Fibroblast of mammary gland (primary cell): ENCODE results near the gene KLHDC4.
"Not testable (repeated sequence)": the region's sequence is repeated elsewhere in the genome, so short reads cannot be mapped to it uniquely, and the experiment has no call there.

ENCODE experiments used
- DNase-seq: peaks from one replicate; pipeline ENCODE4 v3.0.0-alpha.2; 2010; ENCODE audit warnings: low read depth
- H3K4me3 ChIP-seq: 2 replicates; pipeline ENCODE4 v1.5.1; 2011; ENCODE audit warnings: low read depth, mild to moderate bottlenecking, low read length, moderate library complexity; ENCODE audit not compliant: control insufficient read depth
- TF ChIP-seq, protein P1 (sequence below): conservative IDR thresholded peaks from 2 replicates; pipeline ENCODE4 v1.5.1; 2011; ENCODE audit warnings: low read depth, low read length, inconsistent platforms; ENCODE audit not compliant: control insufficient read depth, insufficient read depth

The KLHDC4 gene

DNA sequence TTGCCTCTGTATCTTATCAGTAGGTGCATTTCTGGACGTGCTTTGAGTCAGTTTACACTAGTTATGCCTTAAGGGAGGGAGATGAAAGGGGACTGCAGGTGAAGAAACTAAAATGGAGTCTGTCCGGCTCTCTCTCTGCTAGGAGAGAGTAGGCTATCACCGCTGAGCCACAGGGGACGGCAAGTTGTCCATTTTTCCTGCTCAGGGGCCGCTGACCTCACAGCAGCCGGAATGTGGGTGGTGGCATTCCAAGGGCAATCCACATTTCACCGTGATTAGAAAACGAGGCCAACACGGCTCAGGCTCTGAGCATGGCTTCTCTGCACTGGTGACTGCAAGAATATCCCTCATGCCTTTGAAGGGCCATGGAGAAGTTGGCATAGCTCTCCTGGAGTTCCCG is 19.0 kb upstream of the KLHDC4 start:
- no peak overlapping the region for H3K4me3 ChIP-seq
- DNase-seq, result no peak
- TF ChIP-seq, protein P1, sequence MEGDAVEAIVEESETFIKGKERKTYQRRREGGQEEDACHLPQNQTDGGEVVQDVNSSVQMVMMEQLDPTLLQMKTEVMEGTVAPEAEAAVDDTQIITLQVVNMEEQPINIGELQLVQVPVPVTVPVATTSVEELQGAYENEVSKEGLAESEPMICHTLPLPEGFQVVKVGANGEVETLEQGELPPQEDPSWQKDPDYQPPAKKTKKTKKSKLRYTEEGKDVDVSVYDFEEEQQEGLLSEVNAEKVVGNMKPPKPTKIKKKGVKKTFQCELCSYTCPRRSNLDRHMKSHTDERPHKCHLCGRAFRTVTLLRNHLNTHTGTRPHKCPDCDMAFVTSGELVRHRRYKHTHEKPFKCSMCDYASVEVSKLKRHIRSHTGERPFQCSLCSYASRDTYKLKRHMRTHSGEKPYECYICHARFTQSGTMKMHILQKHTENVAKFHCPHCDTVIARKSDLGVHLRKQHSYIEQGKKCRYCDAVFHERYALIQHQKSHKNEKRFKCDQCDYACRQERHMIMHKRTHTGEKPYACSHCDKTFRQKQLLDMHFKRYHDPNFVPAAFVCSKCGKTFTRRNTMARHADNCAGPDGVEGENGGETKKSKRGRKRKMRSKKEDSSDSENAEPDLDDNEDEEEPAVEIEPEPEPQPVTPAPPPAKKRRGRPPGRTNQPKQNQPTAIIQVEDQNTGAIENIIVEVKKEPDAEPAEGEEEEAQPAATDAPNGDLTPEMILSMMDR, result no peak

DNA sequence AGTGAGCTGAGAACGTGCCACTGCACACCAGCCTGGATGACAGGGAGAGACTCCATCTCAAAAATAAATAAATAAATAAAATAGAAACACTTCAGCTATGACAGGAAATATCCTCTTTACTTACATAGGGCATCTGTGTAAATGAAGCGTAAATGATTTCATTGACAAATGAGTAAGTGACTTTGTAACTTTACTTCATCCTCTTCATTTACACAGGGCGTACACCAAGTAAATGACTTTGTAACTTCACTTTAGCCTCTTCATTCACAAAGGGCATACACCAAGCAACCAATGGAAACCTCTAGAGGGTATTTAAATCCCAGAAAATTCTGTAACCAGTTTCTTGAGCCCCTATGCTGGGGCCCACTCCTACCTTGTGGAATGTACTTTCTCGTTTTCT is 16.2 kb upstream of the KLHDC4 start:
- DNase-seq, result no peak
- no peak overlapping the region for H3K4me3 ChIP-seq

DNA sequence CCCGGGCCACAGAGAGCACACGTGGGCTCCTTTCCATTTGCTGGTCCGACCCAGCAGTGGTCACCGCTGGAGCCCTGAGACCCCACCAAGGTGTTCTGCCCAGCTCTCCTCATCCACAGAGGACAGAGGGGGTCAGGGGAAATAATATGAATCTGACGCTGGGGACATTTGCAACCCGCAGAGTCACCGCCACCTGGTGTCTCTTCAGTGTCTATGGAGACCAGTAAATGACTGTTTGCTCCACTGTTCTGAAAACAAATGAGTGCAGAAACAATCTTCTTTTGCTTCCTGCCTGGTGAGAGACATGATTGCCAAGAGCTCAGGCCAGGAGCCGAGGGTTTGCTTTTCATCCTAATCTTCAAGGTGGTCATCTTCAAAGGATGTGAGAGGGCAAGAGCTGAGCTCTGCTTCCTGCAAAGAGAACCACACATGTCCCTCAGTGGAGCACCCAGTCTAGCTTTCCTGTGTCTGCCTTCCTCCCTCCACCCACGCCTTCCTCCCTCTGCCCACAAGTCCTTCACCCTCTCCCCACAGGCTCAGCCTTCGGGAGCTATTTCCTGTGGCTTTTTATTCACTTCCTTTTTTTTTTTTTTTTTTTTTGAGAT is 14.7 kb upstream of the KLHDC4 start:
- DNase-seq, result peak; percentile 40
- no peak overlapping the region for H3K4me3 ChIP-seq
- TF ChIP-seq, protein P1, result no peak

More for the DNA sequence above, 16.2 kb upstream of the KLHDC4 start:
- TF ChIP-seq, protein P1, result no peak

DNA sequence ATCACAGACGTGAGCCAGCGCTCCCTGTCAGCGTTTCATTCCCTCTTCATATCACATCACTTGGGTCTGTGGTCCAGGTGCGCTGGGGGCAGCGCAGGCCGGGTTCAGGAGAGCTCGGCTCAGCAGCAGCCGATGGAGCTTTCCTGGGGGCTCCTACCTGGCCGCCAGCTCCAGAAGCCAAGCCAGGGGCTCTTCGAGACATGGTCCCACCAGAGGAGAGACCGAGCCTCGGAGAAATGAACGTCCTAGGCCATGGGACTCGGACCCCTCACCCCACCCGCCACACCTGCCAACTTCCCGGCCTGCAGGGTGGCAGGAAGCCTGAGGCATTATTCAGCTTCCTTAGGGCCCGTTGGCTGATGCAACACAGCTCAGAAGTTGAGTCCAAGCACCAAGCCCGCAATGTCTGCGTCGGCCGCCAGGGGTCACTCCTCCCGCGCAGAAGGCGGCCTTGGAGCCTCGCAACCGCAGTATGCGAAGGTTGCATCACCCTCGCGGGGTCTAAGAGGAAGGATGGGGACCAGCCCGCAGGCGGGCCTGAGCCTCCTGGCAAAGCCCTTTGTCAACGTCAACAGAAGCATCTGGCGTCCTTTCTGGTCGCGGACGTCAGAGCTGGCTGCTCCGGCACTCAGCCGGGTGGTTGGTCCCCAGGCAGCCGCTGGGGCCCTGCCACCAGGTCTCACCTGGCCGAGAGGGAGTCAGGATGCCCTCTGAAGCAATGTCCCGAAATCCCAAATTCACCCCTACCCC is 13.2 kb upstream of the KLHDC4 start:
- no peak overlapping the region for H3K4me3 ChIP-seq
- peak; percentile 90 for DNase-seq
- TF ChIP-seq, protein P1, result peak; percentile 96

DNA sequence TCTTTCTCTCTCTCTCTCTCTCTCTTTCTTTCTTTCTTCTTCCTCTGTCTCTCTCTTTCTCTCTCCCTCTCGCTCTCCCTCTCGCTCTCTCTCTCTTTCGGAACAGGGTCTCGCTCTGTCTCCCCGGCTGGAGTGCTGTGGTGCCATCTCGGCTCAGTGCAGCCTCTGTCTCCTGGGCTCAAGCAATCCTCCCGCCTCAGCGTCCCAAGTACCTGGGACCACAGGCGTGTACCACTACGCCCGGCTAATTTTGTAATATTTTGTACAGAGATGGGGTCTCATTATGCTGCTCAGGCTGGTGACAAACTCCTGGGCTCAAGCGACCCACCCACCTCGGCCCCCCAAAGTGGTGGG is 12.7 kb upstream of the KLHDC4 start:
- H3K4me3 ChIP-seq, result no peak overlapping the region
- no peak for DNase-seq
- TF ChIP-seq, protein P1, result no peak

DNA sequence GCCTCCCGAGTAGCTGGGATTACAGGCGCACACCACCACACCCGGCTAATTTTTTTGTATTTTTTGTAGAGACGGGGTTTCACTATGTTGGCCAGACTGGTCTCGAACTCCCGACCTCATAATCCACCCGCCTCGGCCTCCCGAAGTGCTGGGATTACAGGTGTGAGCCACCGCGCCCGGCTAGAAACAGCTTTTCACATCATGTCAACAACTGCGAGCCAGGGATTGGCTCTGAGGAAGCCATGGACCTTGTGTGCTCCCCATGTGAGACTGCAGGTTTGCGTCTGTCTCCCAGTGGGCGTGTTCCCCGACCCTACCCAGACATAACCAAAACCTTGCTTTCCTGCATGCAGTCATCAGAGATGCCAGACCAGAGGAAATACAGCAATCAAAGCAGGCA is 8.1 kb upstream of the KLHDC4 start:
- not testable (repeated sequence) for H3K4me3 ChIP-seq, DNase-seq

DNA sequence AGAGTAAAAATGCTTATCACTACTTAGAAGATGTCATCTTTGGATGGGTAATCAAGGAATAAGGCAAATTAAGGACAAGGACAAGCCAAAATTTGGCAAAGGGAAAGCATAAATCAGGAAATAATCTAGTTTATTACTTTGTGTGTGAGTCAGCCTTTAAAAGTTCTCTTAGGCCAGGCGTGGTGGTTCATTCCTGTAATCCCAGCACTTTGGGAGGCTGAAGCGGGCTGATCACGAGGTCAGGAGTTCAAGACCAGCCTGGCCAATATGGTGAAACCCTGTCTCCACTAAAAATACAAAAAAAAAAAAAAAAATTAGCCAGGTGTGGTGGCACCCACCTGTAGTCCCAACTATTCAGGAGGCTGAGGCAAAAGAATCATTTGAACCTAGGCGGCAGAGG is 1.7 kb upstream of the KLHDC4 start:
- not testable (repeated sequence) for DNase-seq, H3K4me3 ChIP-seq

DNA sequence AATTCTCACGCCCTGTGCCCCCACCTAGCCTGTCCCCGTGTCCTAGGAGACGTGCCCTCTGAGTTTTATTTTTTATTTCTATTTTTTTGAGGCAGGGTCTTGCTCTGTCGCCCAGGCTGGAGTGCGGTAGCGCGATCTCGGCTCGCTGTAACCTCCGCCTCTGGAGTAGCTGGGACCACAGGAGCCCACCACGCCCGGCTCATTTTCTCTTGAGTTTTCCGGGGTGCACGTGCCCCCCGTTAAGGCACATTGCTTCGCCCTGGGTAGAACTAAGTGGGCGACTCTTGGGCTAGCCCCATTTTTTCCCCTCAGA is 655 bp upstream of the KLHDC4 start:
- TF ChIP-seq, protein P1, result no peak
- peak overlapping the region; percentile 78 for H3K4me3 ChIP-seq

More for the DNA sequence above, 655 bp upstream of the KLHDC4 start:
- DNase-seq, result no peak
